Measurements from ENCODE around the gene EML4.
"Not testable (repeated sequence)": the region's sequence is repeated elsewhere in the genome, so short reads cannot be mapped to it uniquely, and the experiment has no call there.

EML4 gene, protein sequence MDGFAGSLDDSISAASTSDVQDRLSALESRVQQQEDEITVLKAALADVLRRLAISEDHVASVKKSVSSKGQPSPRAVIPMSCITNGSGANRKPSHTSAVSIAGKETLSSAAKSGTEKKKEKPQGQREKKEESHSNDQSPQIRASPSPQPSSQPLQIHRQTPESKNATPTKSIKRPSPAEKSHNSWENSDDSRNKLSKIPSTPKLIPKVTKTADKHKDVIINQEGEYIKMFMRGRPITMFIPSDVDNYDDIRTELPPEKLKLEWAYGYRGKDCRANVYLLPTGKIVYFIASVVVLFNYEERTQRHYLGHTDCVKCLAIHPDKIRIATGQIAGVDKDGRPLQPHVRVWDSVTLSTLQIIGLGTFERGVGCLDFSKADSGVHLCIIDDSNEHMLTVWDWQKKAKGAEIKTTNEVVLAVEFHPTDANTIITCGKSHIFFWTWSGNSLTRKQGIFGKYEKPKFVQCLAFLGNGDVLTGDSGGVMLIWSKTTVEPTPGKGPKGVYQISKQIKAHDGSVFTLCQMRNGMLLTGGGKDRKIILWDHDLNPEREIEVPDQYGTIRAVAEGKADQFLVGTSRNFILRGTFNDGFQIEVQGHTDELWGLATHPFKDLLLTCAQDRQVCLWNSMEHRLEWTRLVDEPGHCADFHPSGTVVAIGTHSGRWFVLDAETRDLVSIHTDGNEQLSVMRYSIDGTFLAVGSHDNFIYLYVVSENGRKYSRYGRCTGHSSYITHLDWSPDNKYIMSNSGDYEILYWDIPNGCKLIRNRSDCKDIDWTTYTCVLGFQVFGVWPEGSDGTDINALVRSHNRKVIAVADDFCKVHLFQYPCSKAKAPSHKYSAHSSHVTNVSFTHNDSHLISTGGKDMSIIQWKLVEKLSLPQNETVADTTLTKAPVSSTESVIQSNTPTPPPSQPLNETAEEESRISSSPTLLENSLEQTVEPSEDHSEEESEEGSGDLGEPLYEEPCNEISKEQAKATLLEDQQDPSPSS

GRCh38 chr2:42169100-42169873 lies at the start of gene EML4:
Gene EML4, plus strand, starts transcription at chr2:42169353. Its CDS starts 259 bp downstream, at chr2:42169612.
- peak; percentile 60 for DNase-seq (ENCODE audit: low read depth)

- DNase-seq (ENCODE audit: low read depth) = no peak
Measured at GRCh38 chr2:42123426-42123825, 45.7 kb upstream of the EML4 start.

DNA sequence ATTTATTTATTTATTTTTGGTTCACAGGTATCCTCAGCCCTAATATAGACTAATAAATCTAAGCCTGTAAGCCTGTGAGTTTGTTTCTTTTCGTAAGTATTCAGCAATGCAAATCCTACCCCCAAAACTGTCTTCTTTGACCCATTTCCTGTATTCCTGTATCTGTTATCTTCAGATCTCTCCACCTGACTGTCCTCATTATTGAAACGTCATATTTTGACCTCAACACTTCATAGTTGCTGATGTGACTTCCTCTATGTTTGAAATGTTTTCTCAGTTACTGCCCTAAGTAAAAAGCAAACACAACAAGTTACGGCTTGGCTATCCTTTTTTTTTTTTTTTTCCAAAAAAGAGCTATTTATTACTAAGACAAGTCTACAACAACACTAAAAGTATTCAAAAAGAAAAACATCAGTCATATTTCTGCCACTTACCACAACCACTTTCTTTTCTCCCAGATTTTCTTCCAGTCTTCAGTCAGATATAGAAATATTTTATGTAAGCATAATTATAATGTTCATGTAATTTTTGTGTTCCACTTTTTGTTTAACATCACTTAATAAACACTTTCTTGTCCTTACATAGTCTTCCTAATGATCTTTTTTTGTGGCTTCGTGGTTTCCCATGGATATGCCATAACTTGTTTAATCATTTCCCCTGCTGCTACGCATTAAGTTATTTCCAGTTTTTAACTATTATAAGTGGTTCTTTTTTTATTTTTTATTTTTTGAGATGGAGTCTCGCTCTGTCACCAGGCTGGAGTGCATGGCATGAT lies 45.0 kb upstream of the EML4 start:
- no peak for DNase-seq (ENCODE audit: low read depth)

GRCh38 chr2:42125841-42126594 lies 43.1 kb upstream of the EML4 start:
- no peak for DNase-seq (ENCODE audit: low read depth)

DNA sequence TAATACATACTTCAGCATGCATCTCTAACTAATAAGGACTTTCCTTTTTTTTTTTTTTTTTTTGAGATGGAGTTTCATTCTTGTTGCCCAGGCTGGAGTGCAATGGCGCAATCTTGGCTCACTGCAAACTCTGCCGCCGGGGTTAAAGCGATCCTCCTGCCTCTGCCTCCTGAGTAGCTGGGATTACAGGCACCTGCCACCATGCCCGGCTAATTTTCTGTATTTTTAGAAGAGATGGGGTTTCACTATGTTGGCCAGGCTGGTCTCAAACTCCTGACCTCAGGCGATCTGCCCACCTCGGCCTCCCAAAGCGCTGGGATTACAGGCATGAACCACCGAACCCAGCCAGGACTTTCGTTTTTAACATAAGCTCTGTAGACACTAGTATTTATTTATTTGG lies 42.3 kb upstream of the EML4 start:
- DNase-seq (ENCODE audit: low read depth) = not testable (repeated sequence)

DNA sequence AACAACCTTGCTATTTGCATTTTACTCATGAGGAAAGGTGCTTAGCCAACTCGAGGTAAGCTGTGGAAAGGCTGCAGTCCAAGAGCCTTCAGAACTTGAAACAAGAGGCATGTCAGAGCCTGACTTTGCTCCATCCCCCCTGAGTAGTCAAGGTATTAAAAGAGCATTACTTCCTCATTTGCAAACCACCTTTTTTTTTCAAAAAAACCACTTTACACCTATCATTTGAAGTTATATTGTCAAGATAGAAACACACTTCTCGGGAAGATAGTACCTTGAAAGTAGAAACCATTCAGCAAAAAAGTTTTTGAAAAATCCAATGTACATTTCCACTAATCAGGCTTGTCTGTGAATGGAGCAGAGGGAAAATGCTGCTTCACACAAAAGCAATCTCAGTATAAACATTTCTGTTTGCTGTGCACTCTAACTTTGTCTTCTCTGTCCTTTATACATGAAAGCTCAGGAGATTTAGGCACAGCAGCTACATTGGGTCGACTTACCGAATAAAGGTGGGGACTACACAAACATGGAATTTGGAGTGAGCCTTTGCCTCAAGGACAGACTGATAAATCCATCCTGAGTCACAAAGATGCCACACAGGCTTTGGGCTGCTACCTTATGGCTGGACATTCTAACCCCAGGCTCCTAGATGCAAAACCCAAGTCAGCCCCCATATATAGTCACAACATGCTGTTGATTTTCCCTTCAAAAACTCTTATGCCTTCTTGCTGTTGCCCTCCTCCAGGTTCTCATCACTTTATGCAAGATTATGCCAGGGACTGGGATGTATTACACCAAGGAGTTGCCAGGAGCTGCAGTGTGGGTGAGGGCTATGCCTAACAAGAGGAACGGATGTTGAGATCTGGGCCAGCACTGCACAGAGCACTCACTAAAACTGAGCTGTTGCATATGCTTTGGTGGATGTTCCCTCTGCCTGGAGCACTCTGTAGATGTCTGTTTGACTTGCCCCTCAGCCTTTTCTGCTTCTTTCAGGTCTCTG lies 41.4 kb upstream of the EML4 start:
- DNase-seq (ENCODE audit: low read depth) = no peak

DNA sequence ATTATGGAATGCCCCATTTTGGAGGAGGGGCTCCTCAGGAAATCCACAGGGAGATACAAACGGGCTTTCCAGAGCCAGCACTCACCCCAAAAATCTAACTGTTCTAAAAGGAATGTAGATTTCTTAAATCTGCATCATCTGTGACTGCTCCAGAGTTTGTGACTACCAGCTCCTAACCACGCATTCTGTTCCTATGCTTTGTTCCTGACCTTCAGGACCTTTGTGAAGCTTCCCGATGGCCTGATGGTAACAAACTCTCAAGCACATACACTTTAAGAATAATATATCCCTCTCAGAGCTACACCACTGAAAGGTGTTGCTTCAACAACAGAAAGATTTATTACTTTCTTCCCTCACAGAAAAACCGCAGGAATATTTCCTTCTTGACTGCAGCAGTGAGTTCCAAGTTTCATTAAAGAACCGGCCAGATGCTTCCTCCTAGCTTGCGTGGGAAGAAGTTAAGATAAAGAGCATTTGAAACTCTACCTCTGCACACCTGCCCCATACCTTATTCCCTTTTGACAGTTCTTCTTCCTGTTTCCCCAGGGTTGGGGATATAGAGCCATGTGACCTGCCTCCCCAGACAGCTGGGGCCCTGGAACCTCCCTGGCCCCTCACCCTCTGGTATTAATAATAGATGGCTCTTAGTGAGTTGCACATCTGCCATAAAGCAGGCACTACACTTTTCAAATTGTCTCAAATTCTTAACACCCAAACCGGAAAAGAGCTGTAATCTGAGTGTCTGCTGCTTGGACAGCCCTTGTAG lies 40.2 kb upstream of the EML4 start:
- no peak for DNase-seq (ENCODE audit: low read depth)

DNA sequence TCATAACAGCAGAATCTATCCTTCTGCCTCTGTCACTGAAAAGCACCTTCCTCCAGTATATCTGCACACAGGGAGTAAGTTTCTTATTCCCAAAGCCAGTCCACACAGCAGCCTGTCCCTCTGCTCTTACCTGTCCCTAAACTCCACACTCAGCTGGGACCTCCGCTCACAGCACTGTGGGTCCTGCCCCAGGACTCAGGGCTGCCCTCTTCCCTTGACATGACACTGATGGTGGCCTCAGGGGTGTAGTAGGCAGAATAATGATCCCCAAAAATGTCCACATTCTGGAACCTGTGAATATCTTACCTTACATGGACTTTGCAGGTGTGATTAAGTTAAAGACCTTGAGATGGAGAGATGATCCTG lies 39.7 kb upstream of the EML4 start:
- no peak for DNase-seq (ENCODE audit: low read depth)

DNA sequence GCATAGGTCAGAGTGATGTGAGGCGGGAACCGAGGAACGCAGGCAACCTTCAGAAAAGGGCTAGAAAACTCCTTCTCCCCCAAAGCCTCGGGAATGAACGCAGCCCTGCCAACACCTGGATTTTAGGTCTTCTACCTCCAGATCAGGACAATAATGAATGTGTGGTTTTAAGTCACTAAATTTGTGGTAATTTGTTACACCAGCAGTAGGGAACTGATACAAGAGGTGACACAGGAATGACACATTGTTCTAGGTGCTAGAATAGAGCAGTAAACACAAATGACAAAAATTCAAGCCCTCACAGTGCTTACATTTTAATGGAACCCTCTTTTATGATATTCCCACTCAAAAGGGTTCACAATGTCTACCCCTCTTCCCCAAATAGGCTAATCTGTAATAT lies 39.2 kb upstream of the EML4 start:
- no peak for DNase-seq (ENCODE audit: low read depth)

DNA sequence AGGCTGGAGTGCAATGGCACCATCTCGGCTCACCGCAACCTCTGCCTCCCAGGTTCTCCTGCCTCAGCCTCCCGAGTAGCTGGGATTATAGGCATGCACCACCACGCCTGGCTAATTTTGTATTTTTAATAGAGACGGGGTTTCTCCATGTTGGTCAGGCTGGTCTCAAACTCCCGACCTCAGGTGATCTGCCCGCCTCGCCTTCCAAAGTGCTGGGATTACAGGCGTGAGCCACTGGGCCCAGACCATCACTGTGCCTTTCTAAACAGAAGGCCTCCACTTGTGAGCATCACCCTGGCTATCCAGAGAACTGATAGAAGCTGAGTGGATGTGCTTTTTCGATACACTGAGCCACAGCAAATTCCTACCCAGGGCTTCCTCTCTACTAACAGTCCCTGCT lies 38.3 kb upstream of the EML4 start:
- not testable (repeated sequence) for DNase-seq (ENCODE audit: low read depth)

DNA sequence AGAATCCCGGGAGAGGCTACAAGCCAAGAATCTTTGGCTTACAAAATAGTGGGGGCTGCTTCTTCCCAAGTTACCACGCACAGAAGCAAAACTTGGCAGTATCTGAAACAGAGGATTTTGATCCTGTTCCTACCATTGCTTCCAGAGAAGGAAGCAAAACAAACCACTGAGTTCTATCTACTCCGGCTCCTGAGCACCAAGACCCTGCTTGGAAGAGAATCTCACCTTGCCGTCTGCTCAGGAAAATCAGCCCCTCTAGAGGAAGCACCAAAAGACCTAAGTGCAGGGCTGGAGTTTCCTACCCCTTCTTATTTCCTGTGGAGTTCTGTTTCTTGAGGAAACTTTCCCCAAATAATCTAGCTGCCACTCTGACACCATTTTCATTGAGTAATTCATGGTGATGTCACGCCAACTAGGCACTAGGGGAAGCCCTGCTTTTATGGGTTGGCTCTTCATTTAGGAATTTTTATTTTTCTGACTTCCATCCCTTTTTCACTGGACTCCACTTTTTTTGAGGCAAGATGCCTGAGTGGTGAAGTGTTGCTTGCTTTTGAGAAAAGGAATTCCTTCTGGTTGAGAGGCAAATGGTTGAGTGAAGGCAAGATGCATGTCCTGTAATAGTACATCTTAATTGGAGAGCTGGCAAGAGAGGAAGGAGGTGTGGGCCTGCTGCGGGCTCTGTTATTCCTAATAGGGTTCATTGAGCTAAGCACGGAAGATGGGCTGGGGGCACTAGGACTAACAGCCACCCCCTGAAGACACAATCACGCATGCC lies 36.8 kb upstream of the EML4 start:
- DNase-seq (ENCODE audit: low read depth) = no peak

DNA sequence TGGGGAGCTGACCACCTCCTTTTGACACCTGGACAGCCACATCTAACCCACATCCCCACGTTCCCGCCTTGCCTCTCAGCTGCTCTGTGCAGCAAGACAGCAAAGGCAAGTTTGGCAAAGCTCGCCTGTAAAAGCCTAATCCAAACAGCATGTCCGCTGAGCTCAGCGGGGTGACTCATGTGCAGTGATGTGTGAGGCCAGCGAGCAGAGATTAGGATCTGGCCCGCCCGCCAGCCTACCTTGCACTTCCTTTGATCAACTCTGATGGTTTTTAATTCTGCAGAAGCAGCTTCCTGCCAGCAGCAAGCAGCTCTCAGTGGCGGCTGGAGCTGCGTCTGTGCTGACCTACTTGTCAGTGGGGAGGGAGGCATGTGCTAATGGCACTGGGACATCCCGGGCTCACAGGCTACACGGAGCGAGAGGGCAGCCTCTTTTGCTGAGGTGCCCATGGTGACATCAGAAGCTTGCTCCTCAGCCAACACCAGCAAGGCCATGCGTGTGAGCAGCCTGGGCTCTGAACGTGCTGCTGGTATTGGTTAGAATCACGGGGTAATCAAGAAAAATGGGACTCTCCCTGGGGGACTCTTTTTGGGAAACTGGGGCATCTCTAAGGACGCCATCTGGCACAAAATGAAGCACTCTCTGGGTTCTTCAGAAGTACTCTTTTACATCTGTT lies 36.0 kb upstream of the EML4 start:
- DNase-seq (ENCODE audit: low read depth) = peak; percentile 93

- DNase-seq (ENCODE audit: low read depth) = no peak
Measured at GRCh38 chr2:42133771-42134195, 35.4 kb upstream of the EML4 start.

DNA sequence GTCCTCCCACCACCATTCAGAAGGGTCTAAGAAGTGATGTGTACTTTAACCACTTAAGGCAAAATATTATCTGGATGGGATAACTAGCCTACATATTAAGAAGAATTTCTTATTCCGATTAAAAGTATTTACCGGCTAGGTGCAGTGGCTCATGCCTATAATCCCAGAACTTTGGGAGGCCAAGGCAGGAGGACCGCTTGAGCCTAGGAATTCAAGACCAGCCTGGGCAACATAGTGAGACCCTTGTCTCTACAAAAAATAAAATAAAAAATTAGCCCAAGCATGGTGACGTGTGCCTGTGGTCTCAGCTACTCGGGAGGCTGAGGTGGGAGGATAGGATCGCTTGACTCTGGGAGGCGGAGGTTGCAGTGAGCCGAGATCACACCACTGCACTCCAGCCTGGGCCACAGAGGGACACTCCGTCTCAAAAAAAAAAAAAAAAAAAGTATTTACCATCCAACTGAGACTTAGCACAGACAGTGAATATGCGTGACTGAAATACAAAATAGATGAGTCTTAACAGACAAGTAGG lies 34.7 kb upstream of the EML4 start:
- DNase-seq (ENCODE audit: low read depth) = not testable (repeated sequence)

GRCh38 chr2:42135381-42136312 lies 33.5 kb upstream of the EML4 start:
- no peak for DNase-seq (ENCODE audit: low read depth)

GRCh38 chr2:42136782-42137124 lies 32.4 kb upstream of the EML4 start:
- no peak for DNase-seq (ENCODE audit: low read depth)

Data from non-pigmented ciliary epithelial cell (primary cell).